Right lobe of liver (tissue), 6 donors: Measurements from ENCODE around the gene DDN. TPM values are rescaled to one million over a fixed set of nuclear protein-coding genes. Genes with fewer than 3 reads are reported as not detected.

Source experiments
- ATAC-seq, 4 donors: fragments of 200-7000 bp; cut with Tn5 transposase; one replicate each; pipeline ENCODE4 v1.9.1; 2020; ENCODE audit warnings: mild to moderate bottlenecking in 4 of 4, moderate library complexity in 4 of 4
- DNase-seq, 3 donors: peaks; one replicate each; pipeline ENCODE4 v3.0.0-alpha.2; 2020
- H3K27ac ChIP-seq, 3 donors: fragments of 200-600 bp; one replicate each; pipeline ENCODE4 v1.8.0; 2022
- H3K27me3 ChIP-seq, 2 donors: fragments of 200-600 bp; one replicate each; pipeline ENCODE4 v1.8.0; 2022
- H3K36me3 ChIP-seq, 4 donors: fragments of 200-600 bp; sonication (generic) in 1 of 4; one replicate each; pipeline versions ENCODE4 v1.5.1 to v1.8.0; 2017 to 2022; ENCODE audit warnings: control low read depth in 1 of 4
- H3K4me1 ChIP-seq, 4 donors: fragments of 200-600 bp; sonication (generic) in 1 of 4; one replicate each; pipeline versions ENCODE4 v1.5.1 to v1.8.0; 2017 to 2022; ENCODE audit warnings: control low read depth in 1 of 4
- H3K4me3 ChIP-seq, 3 donors: fragments of 200-600 bp; one replicate each; pipeline ENCODE4 v1.8.0; 2022
- H3K9me3 ChIP-seq, 4 donors: fragments of 200-600 bp; sonication (generic) in 1 of 4; one replicate each; pipeline versions ENCODE4 v1.5.1 to v1.8.0; 2017 to 2022; ENCODE audit warnings: control low read depth in 1 of 4
- POLR2A ChIP-seq: fragments of 450-650 bp; IDR thresholded peaks from one replicate; pipeline ENCODE4 v1.6.1; 2017; ENCODE audit warnings: antibody characterized with exemption, mild to moderate bottlenecking
- WGBS: methylation state at CpG from one replicate; pipeline ENCODE4 v1.1.6; 2018; ENCODE audit warnings: low coverage, low lambda C conversion rate; ENCODE audit not compliant: insufficient coverage; ENCODE audit errors: missing lambda C conversion rate; 5-methylcytosine and 5-hydroxymethylcytosine counted together
- intact Hi-C, 2 donors: fragments of 100-400 bp; cut with DNase I; formaldehyde crosslinking; loops; one replicate each; pipeline versions ENCODE4 v1.11.2 to v1.14.1; 2022
- total RNA-seq, 6 experiments: library from RNA; depleted of rRNA in 2 of 6; stranded (reverse); fragments of >200 nt in 2 of 6; fragmentation: NEBNext Ultra II Directional in 3 of 6; extraction: Animal tissue kit (Norgen Biotek cat#: 25700) in 3 of 6; gene quantifications; one replicate each; pipeline versions ENCODE4 v1.1.0 to v1.2.4, GENCODE V29; 2016 to 2023
- TF ChIP-seq, protein P1 (sequence below), 4 donors: fragments of 200-600 bp in 3 of 4; fragments of 450-650 bp in 1 of 4; IDR thresholded peaks; one replicate each; pipeline versions ENCODE4 v1.5.1 to v1.8.0; 2016 to 2022; ENCODE audit warnings: antibody characterized with exemption in 4 of 4, mild to moderate bottlenecking in 2 of 4
- donor health status: DM: no; HTN: yes; CAD: no.
- donor health status: DM: no; HTN: no; CAD: no.
- donor health status: DM: no; HTN: no; CAD: no.
- donor health status: DM: no; HTN: yes; CAD: no.
- donor health status: DM: no; HTN: yes; CAD: no.

DDN gene
- total RNA-seq, 6 experiments from 2014 or later: 0.18 to 0.19 TPM; not detected in 4

- no peaks in the 10 kb centered on the region for H3K9me3 ChIP-seq
- intact Hi-C loops: no loop called here
- H3K27ac ChIP-seq: peak overlapping the region; percentile 56 to 62 (median 62)
- H3K4me1 ChIP-seq: peaks cover 0 to 4% (median 0%) of the 10 kb centered on the region in 4 donors
- DNase-seq (peak in 2 of 3 donors; percentile 75 to 76), ATAC-seq (peak; percentile 53 to 81 (median 74))
- peaks cover 0 to 6% (median 0%) of the 10 kb centered on the region in 4 donors for H3K36me3 ChIP-seq
- peak overlapping the region; percentile 87 to 98 (median 94) for H3K4me3 ChIP-seq
- TF ChIP-seq, protein P1, sequence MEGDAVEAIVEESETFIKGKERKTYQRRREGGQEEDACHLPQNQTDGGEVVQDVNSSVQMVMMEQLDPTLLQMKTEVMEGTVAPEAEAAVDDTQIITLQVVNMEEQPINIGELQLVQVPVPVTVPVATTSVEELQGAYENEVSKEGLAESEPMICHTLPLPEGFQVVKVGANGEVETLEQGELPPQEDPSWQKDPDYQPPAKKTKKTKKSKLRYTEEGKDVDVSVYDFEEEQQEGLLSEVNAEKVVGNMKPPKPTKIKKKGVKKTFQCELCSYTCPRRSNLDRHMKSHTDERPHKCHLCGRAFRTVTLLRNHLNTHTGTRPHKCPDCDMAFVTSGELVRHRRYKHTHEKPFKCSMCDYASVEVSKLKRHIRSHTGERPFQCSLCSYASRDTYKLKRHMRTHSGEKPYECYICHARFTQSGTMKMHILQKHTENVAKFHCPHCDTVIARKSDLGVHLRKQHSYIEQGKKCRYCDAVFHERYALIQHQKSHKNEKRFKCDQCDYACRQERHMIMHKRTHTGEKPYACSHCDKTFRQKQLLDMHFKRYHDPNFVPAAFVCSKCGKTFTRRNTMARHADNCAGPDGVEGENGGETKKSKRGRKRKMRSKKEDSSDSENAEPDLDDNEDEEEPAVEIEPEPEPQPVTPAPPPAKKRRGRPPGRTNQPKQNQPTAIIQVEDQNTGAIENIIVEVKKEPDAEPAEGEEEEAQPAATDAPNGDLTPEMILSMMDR (IDR thresholded peaks at IDR 0.05): no peak
- TF ChIP-seq POLR2A: no peak
- no peaks in the 10 kb centered on the region for H3K27me3 ChIP-seq
- WGBS: 14% methylated on average over 15 of the region's 29 CpGs
Observed at GRCh38 chr12:48956279-48957140, 42.7 kb downstream of the DDN start.

GRCh38 chr12:48954841-48955501 lies 44.2 kb downstream of the DDN start:
- DNase-seq (no peak), ATAC-seq (no peak)
- H3K27me3 ChIP-seq: no peaks in the 10 kb centered on the region
- WGBS: 74% methylated on average over 3 of the region's 3 CpGs
- peaks cover 0 to 4% (median 0%) of the 10 kb centered on the region in 4 donors for H3K4me1 ChIP-seq
- H3K4me3 ChIP-seq: no peak overlapping the region
- no peaks in the 10 kb centered on the region for H3K9me3 ChIP-seq
- intact Hi-C loops: no loop called here
- H3K27ac ChIP-seq: no peak overlapping the region
- H3K36me3 ChIP-seq: peaks cover 0 to 6% (median 0%) of the 10 kb centered on the region in 4 donors
- TF ChIP-seq POLR2A: no peak
- TF ChIP-seq, protein P1 (IDR thresholded peaks at IDR 0.05): no peak

DNA sequence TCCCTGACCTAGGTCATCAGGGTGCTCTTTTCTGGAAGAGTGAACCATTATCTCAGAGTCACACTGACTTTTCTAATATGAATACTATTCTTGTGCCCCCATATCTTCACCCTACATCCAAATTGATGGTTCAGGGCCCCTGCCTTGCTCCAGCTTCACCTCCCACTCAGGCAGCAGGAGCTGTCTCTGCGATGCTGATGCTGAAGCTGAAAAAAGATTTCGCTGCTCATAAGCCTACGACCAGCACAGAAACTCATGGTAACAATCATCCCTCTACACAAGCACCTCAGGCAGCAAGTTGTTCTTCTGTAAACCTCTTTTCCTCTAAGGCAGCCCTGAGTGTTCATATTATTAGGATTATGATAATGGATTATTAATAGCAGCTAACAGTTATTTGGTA lies 45.1 kb downstream of the DDN start:
- Histone ChIP-seq H3K27me3 (no peaks in the 10 kb centered on the region), H3K9me3 (no peaks in the 10 kb centered on the region), H3K4me3 (no peak overlapping the region), H3K27ac (no peak overlapping the region), H3K36me3 (peaks cover 0 to 6% (median 0%) of the 10 kb centered on the region in 4 donors), H3K4me1 (peaks cover 0 to 4% (median 0%) of the 10 kb centered on the region in 4 donors)
- no peak for TF ChIP-seq POLR2A
- TF ChIP-seq, protein P1 (IDR thresholded peaks at IDR 0.05): no peak
- 93% methylated on average over 3 of the region's 3 CpGs for WGBS
- no peak for ATAC-seq
- intact Hi-C loops: no loop called here
- no peak for DNase-seq

GRCh38 chr12:48952691-48953090 lies 46.5 kb downstream of the DDN start:
- intact Hi-C loops: no loop called here
- Histone ChIP-seq H3K36me3 (peaks cover 0 to 6% (median 0%) of the 10 kb centered on the region in 4 donors), H3K4me1 (peaks cover 0 to 4% (median 0%) of the 10 kb centered on the region in 4 donors), H3K9me3 (no peaks in the 10 kb centered on the region), H3K27ac (no peak overlapping the region), H3K4me3 (no peak overlapping the region), H3K27me3 (no peaks in the 10 kb centered on the region)
- TF ChIP-seq, protein P1 (IDR thresholded peaks at IDR 0.05): no peak
- no peak for TF ChIP-seq POLR2A
- 89% methylated on average over 4 of the region's 4 CpGs for WGBS
- DNase-seq (no peak), ATAC-seq (no peak)
